SK-N-MC (cell line): ENCODE results near the gene USP33.

Experiments used
- EZH2 ChIP-seq: fragments of 200-600 bp; sonication (generic); IDR thresholded peaks from one replicate; pipeline ENCODE4 v1.6.1; 2017; ENCODE audit warnings: antibody characterized with exemption
- FOXP2 ChIP-seq: optimal IDR thresholded peaks from 2 replicates; pipeline ENCODE3; 2011; ENCODE audit warnings: mild to moderate bottlenecking, moderate library complexity; ENCODE audit not compliant: insufficient read depth; ENCODE audit errors: extremely low read length, control extremely low read depth
- POLR2AphosphoS5 ChIP-seq: IDR thresholded peaks from 2 replicates; pipeline ENCODE4 v1.6.1; 2012; ENCODE audit warnings: mild to moderate bottlenecking, low read depth, low read length, borderline replicate concordance

GRCh38 chr1:77673030-77673429 lies 86.6 kb downstream of the USP33 start:
- TF ChIP-seq EZH2, result no peak
- TF ChIP-seq POLR2AphosphoS5, result no peak
- TF ChIP-seq FOXP2, result no peak
